Measurements from ENCODE around the gene KDM1A.

KDM1A gene

GRCh38 chr1:23102289-23102688, 83.0 kb downstream of the KDM1A start:
- no peak overlapping the region for H3K4me3 ChIP-seq (ENCODE audit: low read depth, low read length)
- no peak for TF ChIP-seq CTCF (IDR thresholded peaks at IDR 0.05; ENCODE audit: low read depth, low read length)

GRCh38 chr1:23103001-23103889, 84.0 kb downstream of the KDM1A start:
- no peak overlapping the region for H3K4me3 ChIP-seq (ENCODE audit: low read depth, low read length)
- no peak for TF ChIP-seq CTCF (IDR thresholded peaks at IDR 0.05; ENCODE audit: low read depth, low read length)

- H3K4me3 ChIP-seq (ENCODE audit: low read depth, low read length), result no peak overlapping the region
- no peak for TF ChIP-seq CTCF (IDR thresholded peaks at IDR 0.05; ENCODE audit: low read depth, low read length)
These were observed 89.8 kb downstream of the KDM1A start for GRCh38 chr1:23108918-23109533.

GRCh38 chr1:23110391-23110790, 91.1 kb downstream of the KDM1A start:
- TF ChIP-seq CTCF (IDR thresholded peaks at IDR 0.05; ENCODE audit: low read depth, low read length), result no peak
- no peak overlapping the region for H3K4me3 ChIP-seq (ENCODE audit: low read depth, low read length)

GRCh38 chr1:23111600-23112535, 92.6 kb downstream of the KDM1A start:
- no peak for TF ChIP-seq CTCF (IDR thresholded peaks at IDR 0.05; ENCODE audit: low read depth, low read length)
- no peak overlapping the region for H3K4me3 ChIP-seq (ENCODE audit: low read depth, low read length)

- no peak for TF ChIP-seq CTCF (IDR thresholded peaks at IDR 0.05; ENCODE audit: low read depth, low read length)
- no peak overlapping the region for H3K4me3 ChIP-seq (ENCODE audit: low read depth, low read length)
These were observed 95.3 kb downstream of the KDM1A start for GRCh38 chr1:23114424-23115079.

Measured in WI38 (cell line).